HEK293 (cell line): Measurements from ENCODE around the gene C1orf115.
"Not testable (repeated sequence)": the region's sequence is repeated elsewhere in the genome, so short reads cannot be mapped to it uniquely, and the experiment has no call there.

Experiments used
- CTCF ChIA-PET: fragments of 350-600 bp; formaldehyde crosslinking; extraction: SDS; loops from one replicate; lab custom pipeline; 2021; ENCODE audit warnings: antibody characterized with exemption; lab: Yijun Ruan, JAX
- POLR2A ChIA-PET: fragments of 300-600 bp; formaldehyde crosslinking; extraction: SDS; loops from one replicate; lab custom pipeline; 2020; ENCODE audit warnings: antibody characterized with exemption, inconsistent platforms; lab: Yijun Ruan, JAX
- H3K27ac ChIP-seq: fragments of 200-500 bp; sonication (Bioruptor generic); 2 replicates; pipeline ENCODE4 v1.5.1; 2014; ENCODE audit warnings: low read depth, low read length, control low read depth, inconsistent platforms; ENCODE audit errors: extremely low read depth
- H3K36me3 ChIP-seq, 2 experiments: fragments of 200-500 bp in 1 of 2; sonication (Bioruptor generic) in 1 of 2; 1 replicate in 1 of 2; 2 replicates in 1 of 2; pipeline ENCODE4 v1.5.1; 2014 to 2017; ENCODE audit warnings: inconsistent platforms in 2 of 2, low read length in 2 of 2; ENCODE audit not compliant: control insufficient read depth in 2 of 2, insufficient read depth in 1 of 2
- H3K4me1 ChIP-seq: fragments of 200-500 bp; sonication (Bioruptor generic); 2 replicates; pipeline ENCODE4 v1.5.1; 2014; ENCODE audit warnings: mild to moderate bottlenecking, low read length, inconsistent platforms; ENCODE audit not compliant: control insufficient read depth, insufficient read depth
- H3K4me3 ChIP-seq: 2 replicates; pipeline ENCODE4 v1.5.1; 2011; ENCODE audit warnings: low read depth, mild to moderate bottlenecking, control low read depth, low read length, moderate library complexity
- H3K9me3 ChIP-seq: fragments of 200-500 bp; sonication (Bioruptor generic); 2 replicates; pipeline ENCODE4 v1.5.1; 2014; ENCODE audit warnings: low read depth, low read length, inconsistent platforms; ENCODE audit not compliant: control insufficient read depth, insufficient read depth
- KLF9 ChIP-seq: fragments of 450-650 bp; formaldehyde crosslinking; IDR thresholded peaks from 2 replicates; pipeline ENCODE4 v1.5.1; 2016; ENCODE audit warnings: missing biosample characterization, missing genetic modification characterization, low read depth
- RBAK ChIP-seq: fragments of 450-650 bp; formaldehyde crosslinking; IDR thresholded peaks from 2 replicates; pipeline ENCODE4 v1.5.1; 2016; ENCODE audit warnings: missing biosample characterization, missing genetic modification characterization
- ZBTB21 ChIP-seq: fragments of 450-650 bp; formaldehyde crosslinking; IDR thresholded peaks from 2 replicates; pipeline ENCODE4 v1.5.1; 2017; ENCODE audit warnings: missing biosample characterization, missing genetic modification characterization
- ZNF140 ChIP-seq: fragments of 450-650 bp; formaldehyde crosslinking; IDR thresholded peaks from 2 replicates; pipeline ENCODE4 v1.5.1; 2016; ENCODE audit warnings: missing biosample characterization, missing genetic modification characterization
- ZNF169 ChIP-seq: fragments of 450-650 bp; formaldehyde crosslinking; IDR thresholded peaks from 2 replicates; pipeline ENCODE4 v1.5.1; 2016; ENCODE audit warnings: missing biosample characterization, missing genetic modification characterization
- ZNF202 ChIP-seq: fragments of 450-650 bp; formaldehyde crosslinking; IDR thresholded peaks from 2 replicates; pipeline ENCODE4 v1.5.1; 2016; ENCODE audit warnings: missing biosample characterization, missing genetic modification characterization, borderline replicate concordance
- ZNF211 ChIP-seq: fragments of 450-650 bp; formaldehyde crosslinking; IDR thresholded peaks from 2 replicates; pipeline ENCODE4 v1.5.1; 2016; ENCODE audit warnings: low read depth, missing biosample characterization, missing genetic modification characterization
- ZNF394 ChIP-seq: fragments of 450-650 bp; formaldehyde crosslinking; IDR thresholded peaks from 2 replicates; pipeline ENCODE4 v1.5.1; 2016; ENCODE audit warnings: missing biosample characterization, missing genetic modification characterization, mild to moderate bottlenecking, moderate library complexity, borderline replicate concordance
- ZNF426 ChIP-seq: fragments of 450-650 bp; formaldehyde crosslinking; IDR thresholded peaks from 2 replicates; pipeline ENCODE4 v1.5.1; 2017; ENCODE audit warnings: missing biosample characterization, missing genetic modification characterization, mild to moderate bottlenecking, inconsistent platforms, moderate library complexity
- ZNF510 ChIP-seq: fragments of 450-650 bp; formaldehyde crosslinking; IDR thresholded peaks from 2 replicates; pipeline ENCODE4 v1.5.1; 2018; ENCODE audit warnings: mild to moderate bottlenecking, missing genetic modification characterization, missing biosample characterization; ENCODE audit not compliant: insufficient replicate concordance
- ZNF555 ChIP-seq: fragments of 450-650 bp; formaldehyde crosslinking; conservative IDR thresholded peaks from 2 replicates; pipeline ENCODE4 v1.5.1; 2017; ENCODE audit warnings: missing biosample characterization, mild to moderate bottlenecking, missing genetic modification characterization, inconsistent platforms
- ZNF623 ChIP-seq: fragments of 450-650 bp; formaldehyde crosslinking; IDR thresholded peaks from 2 replicates; pipeline ENCODE4 v1.5.1; 2016; ENCODE audit warnings: missing biosample characterization, missing genetic modification characterization
- ZNF629 ChIP-seq: fragments of 450-650 bp; formaldehyde crosslinking; IDR thresholded peaks from 2 replicates; pipeline ENCODE4 v1.5.1; 2017; ENCODE audit warnings: missing biosample characterization, missing genetic modification characterization
- TF ChIP-seq, protein P1 (sequence below): fragments of 450-650 bp; formaldehyde crosslinking; IDR thresholded peaks from 2 replicates; pipeline ENCODE4 v1.5.1; 2016; ENCODE audit warnings: missing biosample characterization, missing genetic modification characterization
- TF ChIP-seq, protein P2 (sequence below): fragments of 450-650 bp; formaldehyde crosslinking; conservative IDR thresholded peaks from 2 replicates; pipeline ENCODE4 v1.5.1; 2016; ENCODE audit warnings: low read depth, missing biosample characterization, missing genetic modification characterization
- TF ChIP-seq, protein P3 (sequence below): fragments of 450-650 bp; formaldehyde crosslinking; conservative IDR thresholded peaks from 2 replicates; pipeline ENCODE4 v1.5.1; 2016; ENCODE audit warnings: low read depth, missing biosample characterization, missing genetic modification characterization

The C1orf115 gene

DNA sequence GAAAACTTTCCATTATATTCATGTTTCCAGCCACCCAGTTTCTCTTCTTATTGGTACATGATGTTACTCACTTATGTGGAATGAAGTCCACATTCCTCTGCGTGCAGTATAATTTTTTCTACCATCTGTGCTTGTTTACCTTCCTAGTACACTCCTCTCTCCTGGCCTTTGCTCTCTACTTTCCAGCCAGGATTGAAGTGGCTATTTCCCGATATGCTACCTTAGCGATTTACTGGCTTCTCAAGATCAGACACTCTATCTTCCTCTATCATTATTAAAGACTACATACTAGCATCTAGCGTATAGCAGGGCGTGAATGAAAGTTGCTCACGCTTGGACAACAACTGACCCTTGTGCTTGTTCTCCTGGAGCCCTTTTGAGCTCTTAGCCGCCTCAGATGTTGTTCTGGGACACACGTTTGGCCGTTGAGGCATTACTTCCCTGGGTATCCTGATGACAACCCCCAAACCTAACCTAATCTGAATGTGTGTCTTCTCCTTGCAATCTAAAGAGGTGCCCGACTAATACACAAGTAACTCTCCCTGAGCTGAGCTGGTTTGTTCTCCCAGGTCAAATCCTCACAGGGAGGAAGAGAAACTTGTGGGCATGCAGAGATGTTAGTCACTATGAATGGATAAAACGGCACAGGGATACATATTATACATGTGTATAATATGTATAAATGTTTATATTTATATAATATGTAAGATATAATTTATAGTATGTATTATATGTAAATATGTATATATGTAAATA, 44.6 kb downstream of the C1orf115 start:
- ChIA-PET CTCF (interaction anchor here (0.6 to 3.8 kb wide), 15 partner anchors 8 to 1720 kb away, joined by 3 to 32 read pairs (median 3); partner anchors contain the start of gene MTARC2), POLR2A (no interaction called here)
- no peaks in the 10 kb centered on the region for H3K4me1 ChIP-seq
- H3K4me3 ChIP-seq = no peak overlapping the region
- H3K27ac ChIP-seq = no peak overlapping the region
- H3K9me3 ChIP-seq = no peaks in the 10 kb centered on the region
- H3K36me3 ChIP-seq = no peaks in the 10 kb centered on the region
- TF ChIP-seq ZNF169 (tag by site-specific recombination) (no peak), KLF9 (tag by site-specific recombination) (no peak), RBAK (tag by site-specific recombination) (no peak), ZNF211 (tag by site-specific recombination) (no peak)
- TF ChIP-seq, protein P1, sequence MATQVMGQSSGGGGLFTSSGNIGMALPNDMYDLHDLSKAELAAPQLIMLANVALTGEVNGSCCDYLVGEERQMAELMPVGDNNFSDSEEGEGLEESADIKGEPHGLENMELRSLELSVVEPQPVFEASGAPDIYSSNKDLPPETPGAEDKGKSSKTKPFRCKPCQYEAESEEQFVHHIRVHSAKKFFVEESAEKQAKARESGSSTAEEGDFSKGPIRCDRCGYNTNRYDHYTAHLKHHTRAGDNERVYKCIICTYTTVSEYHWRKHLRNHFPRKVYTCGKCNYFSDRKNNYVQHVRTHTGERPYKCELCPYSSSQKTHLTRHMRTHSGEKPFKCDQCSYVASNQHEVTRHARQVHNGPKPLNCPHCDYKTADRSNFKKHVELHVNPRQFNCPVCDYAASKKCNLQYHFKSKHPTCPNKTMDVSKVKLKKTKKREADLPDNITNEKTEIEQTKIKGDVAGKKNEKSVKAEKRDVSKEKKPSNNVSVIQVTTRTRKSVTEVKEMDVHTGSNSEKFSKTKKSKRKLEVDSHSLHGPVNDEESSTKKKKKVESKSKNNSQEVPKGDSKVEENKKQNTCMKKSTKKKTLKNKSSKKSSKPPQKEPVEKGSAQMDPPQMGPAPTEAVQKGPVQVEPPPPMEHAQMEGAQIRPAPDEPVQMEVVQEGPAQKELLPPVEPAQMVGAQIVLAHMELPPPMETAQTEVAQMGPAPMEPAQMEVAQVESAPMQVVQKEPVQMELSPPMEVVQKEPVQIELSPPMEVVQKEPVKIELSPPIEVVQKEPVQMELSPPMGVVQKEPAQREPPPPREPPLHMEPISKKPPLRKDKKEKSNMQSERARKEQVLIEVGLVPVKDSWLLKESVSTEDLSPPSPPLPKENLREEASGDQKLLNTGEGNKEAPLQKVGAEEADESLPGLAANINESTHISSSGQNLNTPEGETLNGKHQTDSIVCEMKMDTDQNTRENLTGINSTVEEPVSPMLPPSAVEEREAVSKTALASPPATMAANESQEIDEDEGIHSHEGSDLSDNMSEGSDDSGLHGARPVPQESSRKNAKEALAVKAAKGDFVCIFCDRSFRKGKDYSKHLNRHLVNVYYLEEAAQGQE (tag by site-specific recombination) = no peak
- TF ChIP-seq, all 188 proteins: peak for 0

DNA sequence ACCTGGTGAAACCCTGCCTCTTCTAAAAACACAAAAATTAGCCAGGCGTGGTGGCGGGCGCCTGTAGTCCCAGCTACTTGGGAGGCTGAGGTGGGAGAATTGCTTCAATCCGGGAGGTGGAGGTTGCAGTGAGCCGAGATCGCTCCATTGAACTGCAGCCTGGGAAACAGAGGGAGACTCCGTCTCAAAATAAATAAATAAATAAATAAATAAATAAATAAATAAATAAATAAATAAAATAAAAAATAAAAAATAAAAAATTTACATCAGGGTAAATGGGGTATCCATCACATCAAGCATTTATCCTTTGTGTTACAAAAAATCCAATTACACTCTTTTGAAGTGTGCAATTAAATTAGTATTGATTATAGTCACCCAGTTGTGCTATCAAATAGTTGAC, 46.1 kb downstream of the C1orf115 start:
- CTCF ChIA-PET = interaction anchor here (0.6 to 3.8 kb wide), 3 partner anchors 12 to 376 kb away, joined by 3 to 32 read pairs (median 3); partner anchors contain the start of gene MTARC2
- POLR2A ChIA-PET, H3K9me3 ChIP-seq: not testable (repeated sequence)
- TF ChIP-seq, protein P2, sequence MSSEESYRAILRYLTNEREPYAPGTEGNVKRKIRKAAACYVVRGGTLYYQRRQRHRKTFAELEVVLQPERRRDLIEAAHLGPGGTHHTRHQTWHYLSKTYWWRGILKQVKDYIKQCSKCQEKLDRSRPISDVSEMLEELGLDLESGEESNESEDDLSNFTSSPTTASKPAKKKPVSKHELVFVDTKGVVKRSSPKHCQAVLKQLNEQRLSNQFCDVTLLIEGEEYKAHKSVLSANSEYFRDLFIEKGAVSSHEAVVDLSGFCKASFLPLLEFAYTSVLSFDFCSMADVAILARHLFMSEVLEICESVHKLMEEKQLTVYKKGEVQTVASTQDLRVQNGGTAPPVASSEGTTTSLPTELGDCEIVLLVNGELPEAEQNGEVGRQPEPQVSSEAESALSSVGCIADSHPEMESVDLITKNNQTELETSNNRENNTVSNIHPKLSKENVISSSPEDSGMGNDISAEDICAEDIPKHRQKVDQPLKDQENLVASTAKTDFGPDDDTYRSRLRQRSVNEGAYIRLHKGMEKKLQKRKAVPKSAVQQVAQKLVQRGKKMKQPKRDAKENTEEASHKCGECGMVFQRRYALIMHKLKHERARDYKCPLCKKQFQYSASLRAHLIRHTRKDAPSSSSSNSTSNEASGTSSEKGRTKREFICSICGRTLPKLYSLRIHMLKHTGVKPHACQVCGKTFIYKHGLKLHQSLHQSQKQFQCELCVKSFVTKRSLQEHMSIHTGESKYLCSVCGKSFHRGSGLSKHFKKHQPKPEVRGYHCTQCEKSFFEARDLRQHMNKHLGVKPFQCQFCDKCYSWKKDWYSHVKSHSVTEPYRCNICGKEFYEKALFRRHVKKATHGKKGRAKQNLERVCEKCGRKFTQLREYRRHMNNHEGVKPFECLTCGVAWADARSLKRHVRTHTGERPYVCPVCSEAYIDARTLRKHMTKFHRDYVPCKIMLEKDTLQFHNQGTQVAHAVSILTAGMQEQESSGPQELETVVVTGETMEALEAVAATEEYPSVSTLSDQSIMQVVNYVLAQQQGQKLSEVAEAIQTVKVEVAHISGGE (tag by site-specific recombination) = peak; percentile 78
- TF ChIP-seq, protein P1 (tag by site-specific recombination) = peak; percentile 70
- TF ChIP-seq, protein P3, sequence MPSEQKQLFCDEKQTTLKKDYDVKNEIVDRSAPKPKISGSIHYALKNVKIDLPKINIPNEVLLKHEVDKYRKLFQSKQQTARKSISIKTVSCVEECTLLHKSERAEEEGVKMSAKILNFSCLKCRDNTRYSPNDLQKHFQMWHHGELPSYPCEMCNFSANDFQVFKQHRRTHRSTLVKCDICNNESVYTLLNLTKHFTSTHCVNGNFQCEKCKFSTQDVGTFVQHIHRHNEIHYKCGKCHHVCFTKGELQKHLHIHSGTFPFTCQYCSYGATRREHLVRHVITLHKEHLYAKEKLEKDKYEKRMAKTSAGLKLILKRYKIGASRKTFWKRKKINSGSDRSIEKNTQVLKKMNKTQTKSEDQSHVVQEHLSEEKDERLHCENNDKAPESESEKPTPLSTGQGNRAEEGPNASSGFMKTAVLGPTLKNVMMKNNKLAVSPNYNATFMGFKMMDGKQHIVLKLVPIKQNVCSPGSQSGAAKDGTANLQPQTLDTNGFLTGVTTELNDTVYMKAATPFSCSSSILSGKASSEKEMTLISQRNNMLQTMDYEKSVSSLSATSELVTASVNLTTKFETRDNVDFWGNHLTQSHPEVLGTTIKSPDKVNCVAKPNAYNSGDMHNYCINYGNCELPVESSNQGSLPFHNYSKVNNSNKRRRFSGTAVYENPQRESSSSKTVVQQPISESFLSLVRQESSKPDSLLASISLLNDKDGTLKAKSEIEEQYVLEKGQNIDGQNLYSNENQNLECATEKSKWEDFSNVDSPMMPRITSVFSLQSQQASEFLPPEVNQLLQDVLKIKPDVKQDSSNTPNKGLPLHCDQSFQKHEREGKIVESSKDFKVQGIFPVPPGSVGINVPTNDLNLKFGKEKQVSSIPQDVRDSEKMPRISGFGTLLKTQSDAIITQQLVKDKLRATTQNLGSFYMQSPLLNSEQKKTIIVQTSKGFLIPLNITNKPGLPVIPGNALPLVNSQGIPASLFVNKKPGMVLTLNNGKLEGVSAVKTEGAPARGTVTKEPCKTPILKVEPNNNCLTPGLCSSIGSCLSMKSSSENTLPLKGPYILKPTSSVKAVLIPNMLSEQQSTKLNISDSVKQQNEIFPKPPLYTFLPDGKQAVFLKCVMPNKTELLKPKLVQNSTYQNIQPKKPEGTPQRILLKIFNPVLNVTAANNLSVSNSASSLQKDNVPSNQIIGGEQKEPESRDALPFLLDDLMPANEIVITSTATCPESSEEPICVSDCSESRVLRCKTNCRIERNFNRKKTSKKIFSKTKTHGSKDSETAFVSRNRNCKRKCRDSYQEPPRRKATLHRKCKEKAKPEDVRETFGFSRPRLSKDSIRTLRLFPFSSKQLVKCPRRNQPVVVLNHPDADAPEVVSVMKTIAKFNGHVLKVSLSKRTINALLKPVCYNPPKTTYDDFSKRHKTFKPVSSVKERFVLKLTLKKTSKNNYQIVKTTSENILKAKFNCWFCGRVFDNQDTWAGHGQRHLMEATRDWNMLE (tag by site-specific recombination) = peak; percentile 92
- TF ChIP-seq ZNF426 (tag by site-specific recombination) (peak; percentile 87), ZNF555 (tag by site-specific recombination) (peak; percentile 84), ZBTB21 (tag by site-specific recombination) (0 out of 2 replicates have a peak, but pooled peaks have one; percentile 40), ZNF202 (tag by site-specific recombination) (peak; percentile 55; the same call in 1 of the 2 replicates), ZNF510 (tag by site-specific recombination) (peak; percentile 63), ZNF623 (tag by site-specific recombination) (peak; percentile 69), ZNF394 (tag by site-specific recombination) (peak; percentile 90), ZNF629 (tag by site-specific recombination) (peak; percentile 46), ZNF140 (tag by site-specific recombination) (peak; percentile 55; the same call in 1 of the 2 replicates)

More for the DNA sequence above, 46.1 kb downstream of the C1orf115 start:
- not testable (repeated sequence) for H3K27ac ChIP-seq, H3K36me3 ChIP-seq, H3K4me1 ChIP-seq, H3K4me3 ChIP-seq
